ENCODE data around the gene PLEKHA6.

Gene PLEKHA6

DNA sequence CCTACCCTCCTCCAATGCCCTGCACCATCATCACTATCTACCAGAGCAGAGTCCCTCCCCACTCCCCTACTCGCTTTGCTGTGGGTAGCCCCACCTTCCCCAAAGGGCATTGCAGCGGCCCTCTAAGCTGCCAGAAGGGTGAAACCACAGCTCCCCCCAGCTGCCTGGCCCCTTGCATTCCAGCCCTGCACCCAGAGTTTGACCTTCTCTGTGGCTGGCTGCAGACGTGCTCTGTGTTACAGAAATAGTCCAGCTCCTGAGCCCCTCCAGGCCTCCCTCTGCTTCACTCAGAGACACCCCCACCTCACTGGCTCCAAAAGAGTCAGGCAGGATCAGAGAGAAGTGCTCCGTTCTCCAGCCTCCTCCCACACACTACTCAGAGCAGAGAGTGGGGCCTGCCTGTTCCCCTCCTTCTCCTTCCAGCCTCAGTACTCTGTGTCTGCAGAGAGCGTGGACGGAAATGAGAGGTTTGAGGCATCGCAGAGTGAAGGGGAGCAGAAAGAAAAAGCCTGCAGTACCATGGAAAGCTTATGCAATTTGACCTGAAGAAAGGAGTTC, 63.2 kb downstream of the PLEKHA6 start:
- Histone ChIP-seq H3K79me2 (ENCODE audit: control insufficient read depth, low read length) (no peaks in the 10 kb centered on the region), H3K27ac (ENCODE audit: low read depth, low read length) (no peak overlapping the region), H3K9me2 (replicated peaks; ENCODE audit: control insufficient read depth, low read length) (no peaks in the 10 kb centered on the region), H3K4me1 (ENCODE audit: control insufficient read depth, low read length) (no peaks in the 10 kb centered on the region), H3K27me3 (ENCODE audit: control insufficient read depth, low read length) (peaks cover 50% of the 10 kb centered on the region), H3K9me3 (ENCODE audit: control insufficient read depth, insufficient read depth, low read length) (no peaks in the 10 kb centered on the region), H3K4me2 (ENCODE audit: low read length) (no peak overlapping the region), H4K20me1 (ENCODE audit: control insufficient read depth, insufficient read depth, low read depth, low read length) (no peaks in the 10 kb centered on the region), H3K4me3 (ENCODE audit: low read length) (no peak overlapping the region), H3K36me3 (ENCODE audit: control insufficient read depth, low read length) (no peaks in the 10 kb centered on the region), H3F3A (ENCODE audit: control insufficient read depth, insufficient read depth) (no peaks in the 10 kb centered on the region)
- TF ChIP-seq EZH2phosphoT487 (IDR thresholded peaks at IDR 0.05; ENCODE audit: borderline replicate concordance, low read length), result no peak
- no peak for TF ChIP-seq CTCF (IDR thresholded peaks at IDR 0.05; ENCODE audit: low read depth, low read length, poor library complexity, severe bottlenecking)

DNA sequence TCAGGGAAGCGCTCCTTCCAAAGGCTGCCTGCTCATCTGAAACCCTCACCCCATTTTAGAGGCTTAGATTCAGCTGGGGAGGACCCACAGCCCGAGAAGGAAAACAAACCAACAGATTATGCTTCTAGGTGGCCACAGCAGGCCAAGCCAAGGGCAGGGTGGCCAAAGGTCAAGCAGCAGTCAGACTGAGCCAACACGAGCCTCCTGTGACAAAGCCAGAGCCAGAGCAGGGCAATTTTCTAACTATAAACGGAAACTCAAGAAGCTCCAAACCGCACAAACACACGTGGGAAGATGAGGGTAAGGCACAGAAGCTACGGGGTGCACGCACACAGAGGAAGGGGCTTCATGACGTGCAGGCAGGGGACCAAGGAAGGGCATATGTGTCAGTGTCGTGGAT, 64.1 kb downstream of the PLEKHA6 start:
- no peaks in the 10 kb centered on the region for H3K79me2 ChIP-seq (ENCODE audit: control insufficient read depth, low read length)
- TF ChIP-seq EZH2phosphoT487 (IDR thresholded peaks at IDR 0.05; ENCODE audit: borderline replicate concordance, low read length) (no peak), CTCF (IDR thresholded peaks at IDR 0.05; ENCODE audit: low read depth, low read length, poor library complexity, severe bottlenecking) (no peak)
- no peaks in the 10 kb centered on the region for H3K36me3 ChIP-seq (ENCODE audit: control insufficient read depth, low read length)
- H3K9me3 ChIP-seq (ENCODE audit: control insufficient read depth, insufficient read depth, low read length), result no peaks in the 10 kb centered on the region
- no peak overlapping the region for H3K4me3 ChIP-seq (ENCODE audit: low read length)
- peaks cover 45% of the 10 kb centered on the region for H3K27me3 ChIP-seq (ENCODE audit: control insufficient read depth, low read length)
- H3K9me2 ChIP-seq (replicated peaks; ENCODE audit: control insufficient read depth, low read length), result no peaks in the 10 kb centered on the region
- no peaks in the 10 kb centered on the region for H4K20me1 ChIP-seq (ENCODE audit: control insufficient read depth, insufficient read depth, low read depth, low read length)
- no peaks in the 10 kb centered on the region for H3K4me1 ChIP-seq (ENCODE audit: control insufficient read depth, low read length)
- no peak overlapping the region for H3K4me2 ChIP-seq (ENCODE audit: low read length)
- H3K27ac ChIP-seq (ENCODE audit: low read depth, low read length), result no peak overlapping the region
- no peaks in the 10 kb centered on the region for H3F3A ChIP-seq (ENCODE audit: control insufficient read depth, insufficient read depth)

GRCh38 chr1:204294357-204294756, 65.4 kb downstream of the PLEKHA6 start:
- no peaks in the 10 kb centered on the region for H3K79me2 ChIP-seq (ENCODE audit: control insufficient read depth, low read length)
- no peak overlapping the region for H3K27ac ChIP-seq (ENCODE audit: low read depth, low read length)
- H3K36me3 ChIP-seq (ENCODE audit: control insufficient read depth, low read length), result no peaks in the 10 kb centered on the region
- H3K27me3 ChIP-seq (ENCODE audit: control insufficient read depth, low read length), result peaks cover 43% of the 10 kb centered on the region
- no peaks in the 10 kb centered on the region for H3F3A ChIP-seq (ENCODE audit: control insufficient read depth, insufficient read depth)
- H3K4me3 ChIP-seq (ENCODE audit: low read length), result no peak overlapping the region
- H3K9me3 ChIP-seq (ENCODE audit: control insufficient read depth, insufficient read depth, low read length), result no peaks in the 10 kb centered on the region
- no peak for TF ChIP-seq EZH2phosphoT487 (IDR thresholded peaks at IDR 0.05; ENCODE audit: borderline replicate concordance, low read length)
- no peak for TF ChIP-seq CTCF (IDR thresholded peaks at IDR 0.05; ENCODE audit: low read depth, low read length, poor library complexity, severe bottlenecking)
- no peaks in the 10 kb centered on the region for H3K9me2 ChIP-seq (replicated peaks; ENCODE audit: control insufficient read depth, low read length)
- no peaks in the 10 kb centered on the region for H3K4me1 ChIP-seq (ENCODE audit: control insufficient read depth, low read length)
- no peaks in the 10 kb centered on the region for H4K20me1 ChIP-seq (ENCODE audit: control insufficient read depth, insufficient read depth, low read depth, low read length)
- H3K4me2 ChIP-seq (ENCODE audit: low read length), result no peak overlapping the region

Measured in DOHH2 (cell line).